IPS-18c (cell line): Measurements from ENCODE around the gene ZNF385B.

Experiments used
- H3K4me3 ChIP-seq: 2 replicates; pipeline ENCODE4 v1.7.0; 2013; ENCODE audit warnings: low read depth, mild to moderate bottlenecking, low read length, moderate library complexity; ENCODE audit not compliant: insufficient read depth
- H3K9me3 ChIP-seq: one replicate; pipeline ENCODE4 v1.6.1; 2013; ENCODE audit warnings: mild to moderate bottlenecking, low read length, moderate library complexity; ENCODE audit not compliant: control insufficient read depth, insufficient read depth

Gene ZNF385B

GRCh38 chr2:179446476-179447141, 414.8 kb downstream of the ZNF385B start:
- H3K4me3 ChIP-seq, result no peak overlapping the region
- no peaks in the 10 kb centered on the region for H3K9me3 ChIP-seq

- Histone ChIP-seq H3K9me3 (no peaks in the 10 kb centered on the region), H3K4me3 (no peak overlapping the region)
Measured at GRCh38 chr2:179444056-179444455, 417.4 kb downstream of the ZNF385B start.

- Histone ChIP-seq H3K9me3 (no peaks in the 10 kb centered on the region), H3K4me3 (no peak overlapping the region)
Measured at GRCh38 chr2:179443180-179443579, 418.2 kb downstream of the ZNF385B start.

- Histone ChIP-seq H3K9me3 (no peaks in the 10 kb centered on the region), H3K4me3 (no peak overlapping the region)
Measured at GRCh38 chr2:179442206-179442605, 419.2 kb downstream of the ZNF385B start.

- Histone ChIP-seq H3K4me3 (no peak overlapping the region), H3K9me3 (no peaks in the 10 kb centered on the region)
Measured at GRCh38 chr2:179441551-179441950, 419.9 kb downstream of the ZNF385B start.

GRCh38 chr2:179440642-179441251, 420.7 kb downstream of the ZNF385B start:
- Histone ChIP-seq H3K4me3 (no peak overlapping the region), H3K9me3 (no peaks in the 10 kb centered on the region)

GRCh38 chr2:179438654-179439053, 422.8 kb downstream of the ZNF385B start:
- Histone ChIP-seq H3K9me3 (no peaks in the 10 kb centered on the region), H3K4me3 (no peak overlapping the region)

- no peaks in the 10 kb centered on the region for H3K9me3 ChIP-seq
- H3K4me3 ChIP-seq, result no peak overlapping the region
Measured at GRCh38 chr2:179437430-179437829, 424.0 kb downstream of the ZNF385B start.

GRCh38 chr2:179435566-179435965, 425.8 kb downstream of the ZNF385B start:
- Histone ChIP-seq H3K4me3 (no peak overlapping the region), H3K9me3 (no peaks in the 10 kb centered on the region)

- no peaks in the 10 kb centered on the region for H3K9me3 ChIP-seq
- no peak overlapping the region for H3K4me3 ChIP-seq
Measured at GRCh38 chr2:179435000-179435399, 426.4 kb downstream of the ZNF385B start.

- no peaks in the 10 kb centered on the region for H3K9me3 ChIP-seq
- no peak overlapping the region for H3K4me3 ChIP-seq
Measured at GRCh38 chr2:179434357-179434756, 427.1 kb downstream of the ZNF385B start.

GRCh38 chr2:179432751-179433150, 428.7 kb downstream of the ZNF385B start:
- no peaks in the 10 kb centered on the region for H3K9me3 ChIP-seq

GRCh38 chr2:179429597-179429996, 431.8 kb downstream of the ZNF385B start:
- no peak overlapping the region for H3K4me3 ChIP-seq
- no peaks in the 10 kb centered on the region for H3K9me3 ChIP-seq

More at GRCh38 chr2:179432751-179433150, 428.7 kb downstream of the ZNF385B start:
- H3K4me3 ChIP-seq, result no peak overlapping the region

GRCh38 chr2:179429060-179429471, 432.3 kb downstream of the ZNF385B start:
- no peaks in the 10 kb centered on the region for H3K9me3 ChIP-seq
- no peak overlapping the region for H3K4me3 ChIP-seq

- Histone ChIP-seq H3K9me3 (no peaks in the 10 kb centered on the region), H3K4me3 (no peak overlapping the region)
Measured at GRCh38 chr2:179428649-179429048, 432.8 kb downstream of the ZNF385B start.

- no peaks in the 10 kb centered on the region for H3K9me3 ChIP-seq
- H3K4me3 ChIP-seq, result no peak overlapping the region
Measured at GRCh38 chr2:179427065-179427464, 434.3 kb downstream of the ZNF385B start.

- Histone ChIP-seq H3K9me3 (no peaks in the 10 kb centered on the region), H3K4me3 (no peak overlapping the region)
Measured at GRCh38 chr2:179424571-179424970, 436.8 kb downstream of the ZNF385B start.

GRCh38 chr2:179422037-179422643, 439.3 kb downstream of the ZNF385B start:
- H3K4me3 ChIP-seq, result no peak overlapping the region
- no peaks in the 10 kb centered on the region for H3K9me3 ChIP-seq
